Neural cell (in vitro differentiated cells): ENCODE results near the gene SGK2. TPM values are rescaled to one million over a fixed set of nuclear protein-coding genes. Genes with fewer than 3 reads are reported as not detected.

Source experiments
- H2AFZ ChIP-seq: fragments of 200-600, 300-800 bp; sonication (generic), shearing (Covaris generic); 2 replicates; pipeline ENCODE4 v1.6.0; 2014; ENCODE audit warnings: low read depth, mild to moderate bottlenecking, antibody characterized with exemption, low read length, moderate library complexity
- H3F3A ChIP-seq: fragments of 200-600 bp; shearing (Covaris generic); 2 replicates; pipeline ENCODE4 v1.6.1; 2016; ENCODE audit warnings: mild to moderate bottlenecking, moderate library complexity, mixed read lengths, antibody characterized with exemption, low read length; ENCODE audit not compliant: insufficient read depth, poor library complexity, severe bottlenecking
- H3K27ac ChIP-seq: fragments of 200-600, 300-800 bp; sonication (generic), shearing (Covaris generic); 2 replicates; pipeline ENCODE4 v1.5.1; 2014; ENCODE audit warnings: mild to moderate bottlenecking, low read length, moderate library complexity
- H3K27me3 ChIP-seq: fragments of 300-800, 200-600 bp; sonication (generic), shearing (Covaris generic); 2 replicates; pipeline ENCODE4 v1.6.0; 2014; ENCODE audit warnings: mild to moderate bottlenecking, low read depth, low read length, moderate library complexity; ENCODE audit not compliant: insufficient read depth
- H3K36me3 ChIP-seq: fragments of 300-800, 200-600 bp; sonication (generic), shearing (Covaris generic); 2 replicates; pipeline ENCODE4 v1.5.1; 2014; ENCODE audit warnings: mild to moderate bottlenecking, antibody characterized with exemption, low read length, moderate library complexity; ENCODE audit not compliant: insufficient read depth
- H3K4me2 ChIP-seq: fragments of 300-800, 200-600 bp; sonication (generic), shearing (Covaris generic); 2 replicates; pipeline ENCODE4 v1.6.0; 2014; ENCODE audit warnings: mild to moderate bottlenecking, low read length
- H3K4me3 ChIP-seq: fragments of 300-800, 200-600 bp; sonication (generic), shearing (Covaris generic); 2 replicates; pipeline ENCODE4 v1.5.1; 2014; ENCODE audit warnings: mild to moderate bottlenecking, low read length, moderate library complexity
- H3K79me2 ChIP-seq: fragments of 200-600 bp; shearing (Covaris generic); replicated peaks from 2 replicates; pipeline ENCODE4 v1.6.0; 2014; ENCODE audit warnings: mild to moderate bottlenecking, low read length, moderate library complexity; ENCODE audit not compliant: insufficient read depth
- H3K9ac ChIP-seq: fragments of 300-800, 200-600 bp; sonication (generic), shearing (Covaris generic); 2 replicates; pipeline ENCODE4 v1.6.1; 2016; ENCODE audit warnings: mild to moderate bottlenecking, low read length, mixed read lengths
- H3K9me2 ChIP-seq: fragments of 200-600 bp; shearing (Covaris generic); 2 replicates; pipeline ENCODE4 v1.6.1; 2016; ENCODE audit warnings: mild to moderate bottlenecking, low read length, mixed read lengths; ENCODE audit not compliant: insufficient read depth
- H3K9me3 ChIP-seq: fragments of 200-600, 300-800 bp; sonication (generic), shearing (Covaris generic); 2 replicates; pipeline ENCODE4 v1.6.1; 2016; ENCODE audit warnings: mild to moderate bottlenecking, mixed run types, low read length, moderate library complexity, mixed read lengths
- H4K20me1 ChIP-seq: fragments of 200-600 bp; shearing (Covaris generic); 2 replicates; pipeline ENCODE4 v1.6.1; 2016; ENCODE audit warnings: mild to moderate bottlenecking, mixed run types; ENCODE audit not compliant: insufficient read depth
- EP300 ChIP-seq: fragments of 450-650 bp; conservative IDR thresholded peaks from 2 replicates; pipeline ENCODE4 v1.6.1; 2014; ENCODE audit warnings: antibody characterized with exemption, mild to moderate bottlenecking, moderate library complexity; ENCODE audit not compliant: poor library complexity, severe bottlenecking
- EZH2 ChIP-seq: fragments of 200-600, 300-800 bp; shearing (Covaris generic), sonication (generic); IDR thresholded peaks from 2 replicates; pipeline ENCODE4 v1.6.1; 2014; ENCODE audit warnings: antibody characterized with exemption, low read length, borderline replicate concordance, mild to moderate bottlenecking; ENCODE audit not compliant: insufficient read depth, poor library complexity, severe bottlenecking
- MXI1 ChIP-seq: fragments of 450-650 bp; conservative IDR thresholded peaks from 2 replicates; pipeline ENCODE4 v1.6.1; 2014; ENCODE audit warnings: antibody characterized with exemption, mild to moderate bottlenecking; ENCODE audit not compliant: poor library complexity, severe bottlenecking
- POLR2AphosphoS5 ChIP-seq: IDR thresholded peaks from 2 replicates; pipeline ENCODE4 v1.6.1; 2012
- RAD21 ChIP-seq: fragments of 450-650 bp; conservative IDR thresholded peaks from 2 replicates; pipeline ENCODE4 v1.6.1; 2014; ENCODE audit warnings: antibody characterized with exemption, mild to moderate bottlenecking, moderate library complexity
- SMC3 ChIP-seq: fragments of 450-650 bp; conservative IDR thresholded peaks from 2 replicates; pipeline ENCODE4 v1.6.1; 2014; ENCODE audit warnings: antibody characterized with exemption, mild to moderate bottlenecking, moderate library complexity; ENCODE audit not compliant: poor library complexity
- TAF1 ChIP-seq: IDR thresholded peaks from 2 replicates; pipeline ENCODE4 v1.6.1; 2012; ENCODE audit warnings: low read depth
- polyA plus RNA-seq: library from polyadenylated mRNA; depleted of rRNA; stranded (reverse); fragments of >200 nt; gene quantifications from 2 replicates; pipeline ENCODE4 v1.2.3, GENCODE V29; 2014
- TF ChIP-seq, protein P1 (sequence below): IDR thresholded peaks from 2 replicates; pipeline ENCODE4 v1.6.1; 2012; ENCODE audit warnings: borderline replicate concordance
- TF ChIP-seq, protein P2 (sequence below): fragments of 450-650 bp; IDR thresholded peaks from 2 replicates; pipeline ENCODE4 v1.5.1; 2014; ENCODE audit warnings: antibody characterized with exemption, mild to moderate bottlenecking, moderate library complexity; ENCODE audit not compliant: poor library complexity, severe bottlenecking

The SGK2 gene
- polyA plus RNA-seq, 1 donor from 2014 or later, result 0.81 TPM

DNA sequence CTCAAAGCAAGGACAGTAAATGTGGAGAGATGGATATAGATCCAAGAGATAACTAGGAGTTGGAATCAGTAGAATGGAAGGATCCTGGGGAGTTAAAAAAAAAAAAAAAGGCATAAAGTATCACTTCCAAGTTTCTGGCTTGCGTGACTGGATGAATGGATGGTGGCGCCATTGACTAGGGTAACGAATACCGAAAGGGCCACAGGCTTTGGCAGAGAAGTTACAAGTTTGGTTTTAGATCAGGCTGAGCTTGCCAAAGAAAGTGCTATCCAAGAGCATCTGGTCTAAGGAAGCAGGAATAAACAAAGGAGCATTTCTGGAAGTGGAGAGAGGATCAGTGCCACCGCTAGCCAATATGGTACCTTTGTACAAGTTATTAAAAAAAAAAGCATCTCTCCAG is 33.8 kb upstream of the SGK2 start:
- no peak overlapping the region for H3K9ac ChIP-seq
- no peaks in the 10 kb centered on the region for H3K9me3 ChIP-seq
- H3F3A ChIP-seq, result no peaks in the 10 kb centered on the region

DNA sequence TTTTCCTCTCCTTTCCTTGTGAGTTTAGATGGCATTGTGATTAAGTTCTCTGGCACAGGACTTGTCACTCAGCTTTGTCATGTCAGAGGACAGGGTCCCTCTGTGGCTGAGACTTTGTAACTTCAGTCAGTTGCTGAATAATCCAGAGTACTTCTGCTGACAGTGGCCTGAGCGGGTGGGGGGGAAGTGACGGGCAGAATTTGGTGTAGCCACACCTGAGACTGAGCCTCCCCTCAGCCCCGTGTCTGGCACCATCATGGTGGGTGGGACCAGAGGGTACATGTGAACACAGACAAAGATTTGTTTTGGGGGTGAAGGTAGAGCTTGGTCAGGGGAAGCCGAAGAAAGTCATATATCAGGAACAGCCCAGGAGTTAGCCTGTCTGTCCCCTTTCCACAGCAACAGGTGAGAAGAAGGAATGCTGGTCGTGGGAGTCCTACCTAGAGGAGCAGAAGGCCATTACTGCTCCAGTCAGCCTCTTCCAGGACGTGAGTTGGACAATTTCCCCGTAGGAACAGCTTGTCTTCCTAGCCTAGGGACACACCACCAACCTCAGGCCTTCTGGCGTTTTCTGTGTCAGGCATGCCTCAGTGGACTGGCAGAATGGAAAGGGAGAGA is 30.5 kb upstream of the SGK2 start:
- TF ChIP-seq RAD21 (no peak), EZH2 (no peak), EP300 (no peak), TAF1 (no peak), POLR2AphosphoS5 (no peak), SMC3 (no peak)
- TF ChIP-seq, protein P1, sequence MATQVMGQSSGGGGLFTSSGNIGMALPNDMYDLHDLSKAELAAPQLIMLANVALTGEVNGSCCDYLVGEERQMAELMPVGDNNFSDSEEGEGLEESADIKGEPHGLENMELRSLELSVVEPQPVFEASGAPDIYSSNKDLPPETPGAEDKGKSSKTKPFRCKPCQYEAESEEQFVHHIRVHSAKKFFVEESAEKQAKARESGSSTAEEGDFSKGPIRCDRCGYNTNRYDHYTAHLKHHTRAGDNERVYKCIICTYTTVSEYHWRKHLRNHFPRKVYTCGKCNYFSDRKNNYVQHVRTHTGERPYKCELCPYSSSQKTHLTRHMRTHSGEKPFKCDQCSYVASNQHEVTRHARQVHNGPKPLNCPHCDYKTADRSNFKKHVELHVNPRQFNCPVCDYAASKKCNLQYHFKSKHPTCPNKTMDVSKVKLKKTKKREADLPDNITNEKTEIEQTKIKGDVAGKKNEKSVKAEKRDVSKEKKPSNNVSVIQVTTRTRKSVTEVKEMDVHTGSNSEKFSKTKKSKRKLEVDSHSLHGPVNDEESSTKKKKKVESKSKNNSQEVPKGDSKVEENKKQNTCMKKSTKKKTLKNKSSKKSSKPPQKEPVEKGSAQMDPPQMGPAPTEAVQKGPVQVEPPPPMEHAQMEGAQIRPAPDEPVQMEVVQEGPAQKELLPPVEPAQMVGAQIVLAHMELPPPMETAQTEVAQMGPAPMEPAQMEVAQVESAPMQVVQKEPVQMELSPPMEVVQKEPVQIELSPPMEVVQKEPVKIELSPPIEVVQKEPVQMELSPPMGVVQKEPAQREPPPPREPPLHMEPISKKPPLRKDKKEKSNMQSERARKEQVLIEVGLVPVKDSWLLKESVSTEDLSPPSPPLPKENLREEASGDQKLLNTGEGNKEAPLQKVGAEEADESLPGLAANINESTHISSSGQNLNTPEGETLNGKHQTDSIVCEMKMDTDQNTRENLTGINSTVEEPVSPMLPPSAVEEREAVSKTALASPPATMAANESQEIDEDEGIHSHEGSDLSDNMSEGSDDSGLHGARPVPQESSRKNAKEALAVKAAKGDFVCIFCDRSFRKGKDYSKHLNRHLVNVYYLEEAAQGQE, result no peak
- TF ChIP-seq, protein P2, sequence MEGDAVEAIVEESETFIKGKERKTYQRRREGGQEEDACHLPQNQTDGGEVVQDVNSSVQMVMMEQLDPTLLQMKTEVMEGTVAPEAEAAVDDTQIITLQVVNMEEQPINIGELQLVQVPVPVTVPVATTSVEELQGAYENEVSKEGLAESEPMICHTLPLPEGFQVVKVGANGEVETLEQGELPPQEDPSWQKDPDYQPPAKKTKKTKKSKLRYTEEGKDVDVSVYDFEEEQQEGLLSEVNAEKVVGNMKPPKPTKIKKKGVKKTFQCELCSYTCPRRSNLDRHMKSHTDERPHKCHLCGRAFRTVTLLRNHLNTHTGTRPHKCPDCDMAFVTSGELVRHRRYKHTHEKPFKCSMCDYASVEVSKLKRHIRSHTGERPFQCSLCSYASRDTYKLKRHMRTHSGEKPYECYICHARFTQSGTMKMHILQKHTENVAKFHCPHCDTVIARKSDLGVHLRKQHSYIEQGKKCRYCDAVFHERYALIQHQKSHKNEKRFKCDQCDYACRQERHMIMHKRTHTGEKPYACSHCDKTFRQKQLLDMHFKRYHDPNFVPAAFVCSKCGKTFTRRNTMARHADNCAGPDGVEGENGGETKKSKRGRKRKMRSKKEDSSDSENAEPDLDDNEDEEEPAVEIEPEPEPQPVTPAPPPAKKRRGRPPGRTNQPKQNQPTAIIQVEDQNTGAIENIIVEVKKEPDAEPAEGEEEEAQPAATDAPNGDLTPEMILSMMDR, result no peak

More for the DNA sequence above, 33.8 kb upstream of the SGK2 start:
- H3K4me3 ChIP-seq, result no peak overlapping the region
- H2AFZ ChIP-seq, result no peak overlapping the region
- H3K27me3 ChIP-seq, result no peaks in the 10 kb centered on the region
- no peak overlapping the region for H3K4me2 ChIP-seq
- TF ChIP-seq TAF1 (no peak), SMC3 (no peak), POLR2AphosphoS5 (no peak), RAD21 (no peak), EP300 (no peak), EZH2 (no peak), MXI1 (no peak)
- TF ChIP-seq, protein P1, result no peak
- TF ChIP-seq, protein P2, result no peak
- H3K79me2 ChIP-seq, result no peaks in the 10 kb centered on the region
- H4K20me1 ChIP-seq, result no peaks in the 10 kb centered on the region
- H3K36me3 ChIP-seq, result no peaks in the 10 kb centered on the region
- no peaks in the 10 kb centered on the region for H3K9me2 ChIP-seq
- H3K27ac ChIP-seq, result no peak overlapping the region

More for the DNA sequence above, 30.5 kb upstream of the SGK2 start:
- H3K27me3 ChIP-seq, result no peaks in the 10 kb centered on the region
- no peaks in the 10 kb centered on the region for H3K79me2 ChIP-seq
- H4K20me1 ChIP-seq, result no peaks in the 10 kb centered on the region
- H3K27ac ChIP-seq, result no peak overlapping the region
- no peak overlapping the region for H3K4me3 ChIP-seq
- H3F3A ChIP-seq, result no peaks in the 10 kb centered on the region
- no peaks in the 10 kb centered on the region for H3K36me3 ChIP-seq
- no peak overlapping the region for H3K9ac ChIP-seq
- no peaks in the 10 kb centered on the region for H3K9me2 ChIP-seq
- H2AFZ ChIP-seq, result no peak overlapping the region
- no peaks in the 10 kb centered on the region for H3K9me3 ChIP-seq
- no peak overlapping the region for H3K4me2 ChIP-seq
